Measurements from ENCODE around the gene HPCAL1.
"Not testable (repeated sequence)": the region's sequence is repeated elsewhere in the genome, so short reads cannot be mapped to it uniquely, and the experiment has no call there.

HPCAL1 gene

DNA sequence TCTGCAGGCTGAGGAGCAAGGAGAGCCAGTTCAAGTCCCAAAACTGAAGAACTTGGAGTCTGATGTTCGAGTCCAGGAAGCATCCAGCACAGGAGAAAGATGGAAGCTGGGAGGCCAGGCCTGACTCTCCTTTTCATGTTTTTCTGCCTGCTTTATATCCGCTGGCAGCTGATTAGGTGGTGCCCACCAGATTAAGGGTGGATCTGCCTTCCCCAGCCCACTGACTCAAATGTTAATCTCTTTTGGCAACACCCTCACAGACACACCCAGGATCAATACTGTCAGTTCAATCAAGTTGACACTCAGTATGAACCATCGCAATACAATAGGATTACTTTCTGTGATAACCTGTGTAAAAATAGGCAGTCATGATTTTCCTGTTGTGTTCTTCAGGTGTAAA, 154.5 kb downstream of the HPCAL1 start:
- not testable (repeated sequence) for H4K91ac ChIP-seq (ENCODE audit: low read depth, low read length); H3K27ac ChIP-seq (ENCODE audit: low read depth, low read length); H3K14ac ChIP-seq (ENCODE audit: low read length); DNase-seq; H2AFZ ChIP-seq (ENCODE audit: insufficient read depth, low read length, poor library complexity); H4K12ac ChIP-seq (ENCODE audit: low read depth, low read length); H3K36me3 ChIP-seq (ENCODE audit: control insufficient read depth in 1 of 2, insufficient read depth in 2 of 2, low read length in 2 of 2); H2BK5ac ChIP-seq (ENCODE audit: low read depth, low read length, poor library complexity); H3K79me1 ChIP-seq (ENCODE audit: low read length); H3K27me3 ChIP-seq (ENCODE audit: insufficient read depth, low read length); H3K18ac ChIP-seq (ENCODE audit: low read length); H3K4me2 ChIP-seq (ENCODE audit: low read length); H2BK12ac ChIP-seq (ENCODE audit: low read length); H3K9ac ChIP-seq (ENCODE audit: low read length); H3K4me1 ChIP-seq (ENCODE audit: control insufficient read depth in 1 of 2, insufficient read depth in 2 of 2, low read length in 2 of 2); H3K4ac ChIP-seq (ENCODE audit: low read depth, low read length); H2AK5ac ChIP-seq (ENCODE audit: low read length); H2BK120ac ChIP-seq (ENCODE audit: insufficient read depth, low read length, poor library complexity); H4K8ac ChIP-seq (ENCODE audit: low read depth, low read length); H3K23ac ChIP-seq (ENCODE audit: low read length); H3K79me2 ChIP-seq (ENCODE audit: control insufficient read depth, insufficient read depth, low read length, poor library complexity); H3K4me3 ChIP-seq (ENCODE audit: low read depth, low read length); H3K9me3 ChIP-seq (ENCODE audit: insufficient read depth, low read depth, low read length)
- no CpG with 5 or more reads among the region's 3 CpGs for WGBS (ENCODE audit: extremely low coverage, insufficient coverage, insufficient read length)

DNA sequence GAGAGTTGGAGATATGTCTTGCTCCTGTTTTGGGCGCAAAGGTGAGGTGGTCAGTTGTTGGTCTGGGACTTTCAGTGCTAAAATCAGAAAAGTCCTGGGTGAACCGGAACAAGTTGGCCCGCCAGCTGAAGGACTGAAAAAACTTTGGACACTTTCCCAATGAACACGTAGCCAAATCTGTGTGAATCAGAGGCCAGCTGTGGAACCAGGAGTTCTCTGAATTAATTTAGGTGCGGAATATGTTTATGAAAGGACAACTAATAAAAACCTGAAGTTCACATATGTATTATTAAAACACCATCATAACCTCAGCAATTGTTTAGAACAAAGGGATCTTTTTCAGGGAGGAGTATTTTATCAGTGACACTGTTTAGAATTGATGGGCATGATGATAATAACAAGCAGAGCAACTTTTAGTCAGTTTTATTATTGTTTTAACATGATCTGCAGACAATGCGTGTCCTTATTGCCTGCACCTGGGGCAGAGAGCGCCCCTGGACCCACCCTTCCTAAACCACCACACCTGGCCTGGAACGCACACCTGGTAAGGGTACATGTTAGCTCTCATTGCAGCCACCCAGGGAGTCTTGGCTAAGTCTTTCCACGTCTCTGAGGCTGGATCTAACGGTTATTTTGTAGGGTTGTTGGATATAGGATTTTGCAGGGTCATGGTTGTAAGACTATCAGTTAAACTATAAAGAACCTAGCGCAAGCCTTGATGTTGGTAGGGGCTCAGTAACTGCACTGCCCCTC, 155.3 kb downstream of the HPCAL1 start:
- Histone ChIP-seq H3K4ac (ENCODE audit: low read depth, low read length) (no peak overlapping the region), H2BK12ac (ENCODE audit: low read length) (no peak overlapping the region), H2AK5ac (ENCODE audit: low read length) (no peak overlapping the region), H2BK5ac (ENCODE audit: low read depth, low read length, poor library complexity) (no peak overlapping the region), H3K4me3 (ENCODE audit: low read depth, low read length) (no peak overlapping the region), H2AFZ (ENCODE audit: insufficient read depth, low read length, poor library complexity) (no peak overlapping the region), H3K9ac (ENCODE audit: low read length) (no peak overlapping the region), H3K79me1 (ENCODE audit: low read length) (no peaks in the 10 kb centered on the region), H3K23ac (ENCODE audit: low read length) (no peak overlapping the region), H3K9me3 (ENCODE audit: insufficient read depth, low read depth, low read length) (peaks cover 3% of the 10 kb centered on the region), H3K79me2 (ENCODE audit: control insufficient read depth, insufficient read depth, low read length, poor library complexity) (no peaks in the 10 kb centered on the region), H4K8ac (ENCODE audit: low read depth, low read length) (no peak overlapping the region), H3K27ac (ENCODE audit: low read depth, low read length) (no peak overlapping the region), H3K14ac (ENCODE audit: low read length) (no peak overlapping the region), H3K18ac (ENCODE audit: low read length) (no peak overlapping the region), H4K12ac (ENCODE audit: low read depth, low read length) (no peak overlapping the region), H3K27me3 (ENCODE audit: insufficient read depth, low read length) (no peaks in the 10 kb centered on the region), H2BK120ac (ENCODE audit: insufficient read depth, low read length, poor library complexity) (no peak overlapping the region), H3K36me3 (ENCODE audit: control insufficient read depth in 1 of 2, insufficient read depth in 2 of 2, low read length in 2 of 2) (no peaks in the 10 kb centered on the region), H3K4me1 (ENCODE audit: control insufficient read depth in 1 of 2, insufficient read depth in 2 of 2, low read length in 2 of 2) (peaks cover 6 to 8% of the 10 kb centered on the region in 2 experiments), H4K91ac (ENCODE audit: low read depth, low read length) (no peak overlapping the region), H3K4me2 (ENCODE audit: low read length) (no peak overlapping the region)
- WGBS (ENCODE audit: extremely low coverage, insufficient coverage, insufficient read length): no CpG with 5 or more reads among the region's 11 CpGs
- no peak for DNase-seq

DNA sequence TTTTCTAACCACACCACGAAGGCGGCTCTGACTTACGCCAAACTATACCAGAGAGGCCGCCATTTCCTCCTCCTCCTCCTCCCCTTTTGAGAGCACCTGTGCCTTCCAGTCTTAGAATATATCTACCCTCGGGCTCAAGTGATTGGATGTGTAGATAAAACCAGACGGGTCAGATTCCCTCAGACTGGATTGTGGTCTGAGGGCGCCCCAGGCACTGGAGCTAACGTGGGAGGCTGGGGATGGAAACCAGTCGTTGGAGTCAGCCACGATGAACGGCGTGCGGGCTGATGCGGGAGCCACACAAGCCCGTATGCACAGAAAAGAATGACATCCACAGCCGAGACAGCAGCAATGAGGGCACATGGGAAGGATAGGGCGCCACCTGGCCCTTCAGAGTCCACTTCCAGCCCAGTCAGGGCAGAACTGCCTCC, 157.7 kb downstream of the HPCAL1 start:
- Histone ChIP-seq H3K4me3 (ENCODE audit: low read depth, low read length) (no peak overlapping the region), H3K9ac (ENCODE audit: low read length) (no peak overlapping the region), H2BK12ac (ENCODE audit: low read length) (no peak overlapping the region), H2BK5ac (ENCODE audit: low read depth, low read length, poor library complexity) (no peak overlapping the region), H3K9me3 (ENCODE audit: insufficient read depth, low read depth, low read length) (no peaks in the 10 kb centered on the region), H2AK5ac (ENCODE audit: low read length) (no peak overlapping the region), H3K4me1 (ENCODE audit: control insufficient read depth in 1 of 2, insufficient read depth in 2 of 2, low read length in 2 of 2) (peaks cover 4 to 6% of the 10 kb centered on the region in 2 experiments), H3K18ac (ENCODE audit: low read length) (no peak overlapping the region), H2AFZ (ENCODE audit: insufficient read depth, low read length, poor library complexity) (no peak overlapping the region), H3K14ac (ENCODE audit: low read length) (no peak overlapping the region), H3K79me1 (ENCODE audit: low read length) (no peaks in the 10 kb centered on the region), H4K8ac (ENCODE audit: low read depth, low read length) (no peak overlapping the region), H3K79me2 (ENCODE audit: control insufficient read depth, insufficient read depth, low read length, poor library complexity) (no peaks in the 10 kb centered on the region), H2BK120ac (ENCODE audit: insufficient read depth, low read length, poor library complexity) (no peak overlapping the region), H3K4me2 (ENCODE audit: low read length) (no peak overlapping the region), H3K36me3 (ENCODE audit: control insufficient read depth in 1 of 2, insufficient read depth in 2 of 2, low read length in 2 of 2) (no peaks in the 10 kb centered on the region), H4K91ac (ENCODE audit: low read depth, low read length) (no peak overlapping the region), H3K27ac (ENCODE audit: low read depth, low read length) (no peak overlapping the region), H4K12ac (ENCODE audit: low read depth, low read length) (no peak overlapping the region), H3K23ac (ENCODE audit: low read length) (no peak overlapping the region), H3K4ac (ENCODE audit: low read depth, low read length) (no peak overlapping the region), H3K27me3 (ENCODE audit: insufficient read depth, low read length) (no peaks in the 10 kb centered on the region)
- DNase-seq: peak; percentile 99 to 100
- no CpG with 5 or more reads among the region's 17 CpGs for WGBS (ENCODE audit: extremely low coverage, insufficient coverage, insufficient read length)

DNA sequence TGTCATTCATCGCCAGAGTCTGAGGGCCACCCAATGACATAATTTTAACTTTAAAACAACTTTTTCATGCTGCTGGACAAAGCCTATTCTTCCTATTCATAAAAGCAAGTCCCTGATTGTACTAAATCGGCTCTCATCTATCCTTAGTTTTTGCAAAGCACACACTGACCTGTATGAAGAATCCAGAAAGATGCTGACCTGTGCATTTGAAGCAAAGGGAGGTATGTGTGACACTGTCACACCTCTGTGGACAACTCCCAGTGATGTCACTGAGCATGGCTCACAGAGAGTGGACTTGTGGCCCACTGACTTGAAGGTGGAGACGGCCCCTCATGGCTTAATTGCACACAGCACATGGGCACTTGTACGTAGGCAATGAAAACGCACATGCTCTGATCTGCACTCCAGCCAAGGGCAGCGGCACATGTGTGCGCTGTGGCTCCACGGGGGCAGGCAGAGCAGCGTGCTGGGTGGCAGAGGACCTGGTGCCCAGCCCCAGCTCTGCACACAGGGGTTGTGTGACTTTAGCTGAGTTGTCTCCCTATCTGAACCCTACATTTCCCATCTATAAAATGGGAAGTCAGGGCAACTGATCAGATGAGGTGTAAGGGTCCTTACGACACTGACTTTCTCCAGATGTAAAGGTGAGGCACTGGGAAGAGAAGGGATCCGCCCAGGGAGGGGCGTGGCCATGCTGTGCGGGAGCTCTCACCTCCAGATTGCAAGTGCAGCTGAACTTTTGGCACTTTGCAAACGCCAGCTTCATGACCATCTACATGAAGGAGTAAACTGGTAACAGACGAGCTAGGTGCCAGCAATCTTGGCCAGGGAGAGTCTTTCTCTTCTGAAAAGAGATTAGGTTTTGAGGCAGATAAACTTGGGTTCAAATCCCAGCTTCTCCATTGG, 159.7 kb downstream of the HPCAL1 start:
- no peak overlapping the region for H2BK5ac ChIP-seq (ENCODE audit: low read depth, low read length, poor library complexity)
- peaks cover 1% of the 10 kb centered on the region for H3K9me3 ChIP-seq (ENCODE audit: insufficient read depth, low read depth, low read length)
- H3K27ac ChIP-seq (ENCODE audit: low read depth, low read length): no peak overlapping the region
- no peak overlapping the region for H3K4me3 ChIP-seq (ENCODE audit: low read depth, low read length)
- H3K79me1 ChIP-seq (ENCODE audit: low read length): no peaks in the 10 kb centered on the region
- no peak overlapping the region for H4K12ac ChIP-seq (ENCODE audit: low read depth, low read length)
- no peak overlapping the region for H4K8ac ChIP-seq (ENCODE audit: low read depth, low read length)
- H3K9ac ChIP-seq (ENCODE audit: low read length): no peak overlapping the region
- H2BK120ac ChIP-seq (ENCODE audit: insufficient read depth, low read length, poor library complexity): no peak overlapping the region
- no peak overlapping the region for H3K18ac ChIP-seq (ENCODE audit: low read length)
- H2AFZ ChIP-seq (ENCODE audit: insufficient read depth, low read length, poor library complexity): no peak overlapping the region
- H2BK12ac ChIP-seq (ENCODE audit: low read length): no peak overlapping the region
- no peak overlapping the region for H3K14ac ChIP-seq (ENCODE audit: low read length)
- H2AK5ac ChIP-seq (ENCODE audit: low read length): no peak overlapping the region
- no peak for DNase-seq
- no peaks in the 10 kb centered on the region for H3K36me3 ChIP-seq (ENCODE audit: control insufficient read depth in 1 of 2, insufficient read depth in 2 of 2, low read length in 2 of 2)
- no peaks in the 10 kb centered on the region for H3K79me2 ChIP-seq (ENCODE audit: control insufficient read depth, insufficient read depth, low read length, poor library complexity)
- H4K91ac ChIP-seq (ENCODE audit: low read depth, low read length): no peak overlapping the region
- no peak overlapping the region for H3K4ac ChIP-seq (ENCODE audit: low read depth, low read length)
- no peak overlapping the region for H3K4me2 ChIP-seq (ENCODE audit: low read length)
- H3K27me3 ChIP-seq (ENCODE audit: insufficient read depth, low read length): no peaks in the 10 kb centered on the region
- WGBS (ENCODE audit: extremely low coverage, insufficient coverage, insufficient read length): no CpG with 5 or more reads among the region's 15 CpGs
- H3K4me1 ChIP-seq (ENCODE audit: control insufficient read depth in 1 of 2, insufficient read depth in 2 of 2, low read length in 2 of 2): peaks cover 4% of the 10 kb centered on the region in 2 experiments
- no peak overlapping the region for H3K23ac ChIP-seq (ENCODE audit: low read length)
